Smooth muscle cell of the brain vasculature (primary cell): ENCODE measurements around the gene HEPHL1.
"Not testable (repeated sequence)": the region's sequence is repeated elsewhere in the genome, so short reads cannot be mapped to it uniquely, and the experiment has no call there.

Experiments used
- DNase-seq: peaks from one replicate; pipeline ENCODE4 v3.0.0-alpha.2; 2012; ENCODE audit warnings: low read depth, low spot score

The HEPHL1 gene

GRCh38 chr11:94150056-94150455 lies 128.9 kb downstream of the HEPHL1 start:
- no peak for DNase-seq

- DNase-seq, result no peak
Measured at GRCh38 chr11:94150704-94151685, 129.8 kb downstream of the HEPHL1 start.

GRCh38 chr11:94151903-94152677 lies 130.9 kb downstream of the HEPHL1 start:
- DNase-seq, result no peak

- DNase-seq, result no peak
Measured at GRCh38 chr11:94152678-94153065, 131.5 kb downstream of the HEPHL1 start.

GRCh38 chr11:94153320-94153719 lies 132.2 kb downstream of the HEPHL1 start:
- no peak for DNase-seq

- DNase-seq, result no peak
Measured at GRCh38 chr11:94154095-94154856, 133.1 kb downstream of the HEPHL1 start.

GRCh38 chr11:94157339-94157738 lies 136.2 kb downstream of the HEPHL1 start:
- not testable (repeated sequence) for DNase-seq
